Measurements from ENCODE around the gene EDEM3. TPM values are rescaled to one million over a fixed set of nuclear protein-coding genes. Genes with fewer than 3 reads are reported as not detected.

Gene EDEM3
- 37.0 and 40.1 TPM in 2 replicates for total RNA-seq

GRCh38 chr1:184754476-184755225, at the start of gene EDEM3:
EDEM3 (minus strand) TSS chr1:184754858; CDS start chr1:184754646, 212 bp downstream.

Other genes starting within 250 kb of the EDEM3 start
- 10.5 and 11.7 TPM in 2 replicates for gene NIBAN1, start 219.7 kb upstream of the EDEM3 start, total RNA-seq

All from cardiac ventricle fibroblast (primary cell).